HepG2 (cell line): Measurements from ENCODE around the gene KRT12. TPM values are rescaled to one million over a fixed set of nuclear protein-coding genes. Genes with fewer than 3 reads are reported as not detected.

Experiments
- CEBPG ChIP-seq: IDR thresholded peaks from 2 replicates; pipeline ENCODE4 v1.6.1; 2016
- CHCHD3 ChIP-seq: sonication (generic); formaldehyde crosslinking; IDR thresholded peaks from 2 replicates; pipeline ENCODE4 v1.8.0; 2022; ENCODE audit warnings: mild to moderate bottlenecking, missing genetic modification reagents, moderate library complexity
- FOXK1 ChIP-seq: sonication (generic); formaldehyde crosslinking; IDR thresholded peaks from 2 replicates; pipeline ENCODE4 v1.4.0; 2020; ENCODE audit warnings: low read depth, missing genetic modification reagents, borderline replicate concordance
- MEIS1 ChIP-seq: sonication (generic); formaldehyde crosslinking; IDR thresholded peaks from 2 replicates; pipeline ENCODE4 v1.9.0; 2021; ENCODE audit warnings: mild to moderate bottlenecking, missing genetic modification reagents, moderate library complexity, borderline replicate concordance
- MZF1 ChIP-seq: sonication (generic); formaldehyde crosslinking; IDR thresholded peaks from 2 replicates; pipeline ENCODE4 v1.8.1; 2023; ENCODE audit warnings: mild to moderate bottlenecking, missing genetic modification reagents, borderline replicate concordance
- NR2C2 ChIP-seq: sonication (generic); formaldehyde crosslinking; IDR thresholded peaks from 2 replicates; pipeline ENCODE4 v1.4.0; 2020; ENCODE audit warnings: missing genetic modification reagents, mild to moderate bottlenecking, moderate library complexity, borderline replicate concordance
- NR3C1 ChIP-seq: sonication (generic); formaldehyde crosslinking; IDR thresholded peaks from 2 replicates; pipeline ENCODE4 v1.4.0; 2020; ENCODE audit warnings: missing genetic modification reagents
- NRL ChIP-seq: sonication (generic); formaldehyde crosslinking; IDR thresholded peaks from 2 replicates; pipeline ENCODE4 v1.5.0; 2020; ENCODE audit warnings: missing genetic modification reagents, mild to moderate bottlenecking, moderate library complexity, borderline replicate concordance
- PRPF4 ChIP-seq: fragments of 200-400 bp; formaldehyde crosslinking; IDR thresholded peaks from 2 replicates; pipeline ENCODE4 v1.6.1; 2016; ENCODE audit warnings: low read length, low read depth; ENCODE audit not compliant: poor library complexity, severe bottlenecking
- RARA ChIP-seq: IDR thresholded peaks from 2 replicates; pipeline ENCODE4 v1.6.1; 2016; ENCODE audit warnings: missing genetic modification reagents, missing compliant biosample characterization
- ZNF713 ChIP-seq: sonication (generic); formaldehyde crosslinking; IDR thresholded peaks from 2 replicates; pipeline ENCODE4 v1.4.0; 2020; ENCODE audit warnings: mild to moderate bottlenecking, missing genetic modification reagents
- polyA plus RNA-seq, 8 experiments: library from polyadenylated mRNA; depleted of rRNA in 3 of 8; stranded (reverse) in 7 of 8; unstranded in 1 of 8; fragments of >200 nt; fragmentation: Illumina TruSeq in 4 of 8; extraction: Trizol in 4 of 8; gene quantifications; 2 replicates each; pipeline versions ENCODE4 v1.2.1 to v1.2.3, GENCODE V29; 2011 to 2016; ENCODE audit warnings: low read depth in 4 of 8, missing spikeins in 1 of 8, mixed read lengths in 1 of 8; ENCODE audit not compliant: insufficient read depth in 1 of 8
- total RNA-seq, 5 experiments: library from RNA; depleted of rRNA; stranded (reverse); fragments of >200 nt; fragmentation: Illumina TruSeq; extraction: Trizol; gene quantifications; 2 replicates each; pipeline ENCODE4 v1.2.3, GENCODE V29; 2016; ENCODE audit warnings: low read depth in 1 of 5
- TF ChIP-seq, protein P1 (sequence below): sonication (generic); formaldehyde crosslinking; IDR thresholded peaks from 2 replicates; pipeline ENCODE4 v1.5.0; 2020; ENCODE audit warnings: mild to moderate bottlenecking, missing genetic modification reagents
- TF ChIP-seq, protein P2 (sequence below): IDR thresholded peaks from 2 replicates; pipeline ENCODE4 v1.6.1; 2016; ENCODE audit warnings: mild to moderate bottlenecking
- TF ChIP-seq, protein P3 (sequence below): sonication (generic); formaldehyde crosslinking; IDR thresholded peaks from 2 replicates; pipeline ENCODE4 v1.8.1; 2023; ENCODE audit warnings: missing genetic modification reagents, mild to moderate bottlenecking, borderline replicate concordance
- TF ChIP-seq, protein P4 (sequence below): sonication (generic); formaldehyde crosslinking; IDR thresholded peaks from 2 replicates; pipeline ENCODE4 v1.4.0; 2020; ENCODE audit warnings: missing genetic modification reagents, borderline replicate concordance
- TF ChIP-seq, protein P5 (sequence below): sonication (generic); formaldehyde crosslinking; IDR thresholded peaks from 2 replicates; pipeline ENCODE4 v1.8.1; 2023; ENCODE audit warnings: missing genetic modification reagents, inconsistent platforms, borderline replicate concordance
- TF ChIP-seq, protein P6 (sequence below): IDR thresholded peaks from 2 replicates; pipeline ENCODE4 v1.6.1; 2016; ENCODE audit warnings: missing compliant biosample characterization, missing genetic modification reagents, borderline replicate concordance

KRT12 gene
- total and polyA plus RNA-seq, 2 of the 13 experiments (the other 11 are each of a cell fraction or from before 2014, with no cell fraction given): 0.07 to 0.09 TPM

DNA sequence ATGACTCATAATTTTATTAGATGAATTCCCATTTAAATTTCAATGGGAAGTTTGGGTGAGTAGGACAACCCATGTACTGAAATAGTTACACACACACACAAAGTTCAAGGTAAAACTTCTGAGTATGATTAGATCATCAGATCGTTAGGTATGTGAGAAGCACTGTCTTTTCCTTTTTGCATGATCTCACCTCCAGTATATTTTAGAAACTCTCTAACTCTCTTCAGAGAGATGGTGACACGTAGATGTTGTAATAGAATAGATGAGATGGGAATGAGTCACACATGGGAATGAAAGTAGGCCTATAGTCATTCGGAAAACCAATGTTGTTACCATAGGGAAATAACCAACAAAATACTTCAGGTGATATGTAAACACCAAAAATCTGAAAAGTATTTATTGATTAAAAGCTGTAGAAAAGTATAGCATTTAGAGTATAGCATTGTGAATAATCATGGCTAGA, 48.2 kb upstream of the KRT12 start (continued):
- no peak for TF ChIP-seq ZNF713 (CRISPR knock-in tag)
- TF ChIP-seq FOXK1 (CRISPR knock-in tag): 0 out of 2 replicates have a peak, but pooled peaks have one; percentile 54
- peak; percentile 69; the same call in 1 of the 2 replicates for TF ChIP-seq CEBPG
- TF ChIP-seq NR3C1 (CRISPR knock-in tag): no peak
- no peak for TF ChIP-seq NRL
- peak; percentile 93 for TF ChIP-seq RARA (CRISPR knock-in tag)
- no peak for TF ChIP-seq CHCHD3 (CRISPR knock-in tag)
- TF ChIP-seq, protein P1, sequence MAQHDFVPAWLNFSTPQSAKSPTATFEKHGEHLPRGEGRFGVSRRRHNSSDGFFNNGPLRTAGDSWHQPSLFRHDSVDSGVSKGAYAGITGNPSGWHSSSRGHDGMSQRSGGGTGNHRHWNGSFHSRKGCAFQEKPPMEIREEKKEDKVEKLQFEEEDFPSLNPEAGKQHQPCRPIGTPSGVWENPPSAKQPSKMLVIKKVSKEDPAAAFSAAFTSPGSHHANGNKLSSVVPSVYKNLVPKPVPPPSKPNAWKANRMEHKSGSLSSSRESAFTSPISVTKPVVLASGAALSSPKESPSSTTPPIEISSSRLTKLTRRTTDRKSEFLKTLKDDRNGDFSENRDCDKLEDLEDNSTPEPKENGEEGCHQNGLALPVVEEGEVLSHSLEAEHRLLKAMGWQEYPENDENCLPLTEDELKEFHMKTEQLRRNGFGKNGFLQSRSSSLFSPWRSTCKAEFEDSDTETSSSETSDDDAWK (CRISPR knock-in tag): no peak
- TF ChIP-seq, protein P2, sequence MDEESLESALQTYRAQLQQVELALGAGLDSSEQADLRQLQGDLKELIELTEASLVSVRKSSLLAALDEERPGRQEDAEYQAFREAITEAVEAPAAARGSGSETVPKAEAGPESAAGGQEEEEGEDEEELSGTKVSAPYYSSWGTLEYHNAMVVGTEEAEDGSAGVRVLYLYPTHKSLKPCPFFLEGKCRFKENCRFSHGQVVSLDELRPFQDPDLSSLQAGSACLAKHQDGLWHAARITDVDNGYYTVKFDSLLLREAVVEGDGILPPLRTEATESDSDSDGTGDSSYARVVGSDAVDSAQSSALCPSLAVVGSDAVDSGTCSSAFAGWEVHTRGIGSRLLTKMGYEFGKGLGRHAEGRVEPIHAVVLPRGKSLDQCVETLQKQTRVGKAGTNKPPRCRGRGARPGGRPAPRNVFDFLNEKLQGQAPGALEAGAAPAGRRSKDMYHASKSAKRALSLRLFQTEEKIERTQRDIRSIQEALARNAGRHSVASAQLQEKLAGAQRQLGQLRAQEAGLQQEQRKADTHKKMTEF (CRISPR knock-in tag): peak; percentile 75
- TF ChIP-seq MEIS1 (CRISPR knock-in tag): no peak
- TF ChIP-seq, protein P3, sequence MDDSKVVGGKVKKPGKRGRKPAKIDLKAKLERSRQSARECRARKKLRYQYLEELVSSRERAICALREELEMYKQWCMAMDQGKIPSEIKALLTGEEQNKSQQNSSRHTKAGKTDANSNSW (CRISPR knock-in tag): no peak
- no peak for TF ChIP-seq NR2C2 (CRISPR knock-in tag)
- TF ChIP-seq, protein P4, sequence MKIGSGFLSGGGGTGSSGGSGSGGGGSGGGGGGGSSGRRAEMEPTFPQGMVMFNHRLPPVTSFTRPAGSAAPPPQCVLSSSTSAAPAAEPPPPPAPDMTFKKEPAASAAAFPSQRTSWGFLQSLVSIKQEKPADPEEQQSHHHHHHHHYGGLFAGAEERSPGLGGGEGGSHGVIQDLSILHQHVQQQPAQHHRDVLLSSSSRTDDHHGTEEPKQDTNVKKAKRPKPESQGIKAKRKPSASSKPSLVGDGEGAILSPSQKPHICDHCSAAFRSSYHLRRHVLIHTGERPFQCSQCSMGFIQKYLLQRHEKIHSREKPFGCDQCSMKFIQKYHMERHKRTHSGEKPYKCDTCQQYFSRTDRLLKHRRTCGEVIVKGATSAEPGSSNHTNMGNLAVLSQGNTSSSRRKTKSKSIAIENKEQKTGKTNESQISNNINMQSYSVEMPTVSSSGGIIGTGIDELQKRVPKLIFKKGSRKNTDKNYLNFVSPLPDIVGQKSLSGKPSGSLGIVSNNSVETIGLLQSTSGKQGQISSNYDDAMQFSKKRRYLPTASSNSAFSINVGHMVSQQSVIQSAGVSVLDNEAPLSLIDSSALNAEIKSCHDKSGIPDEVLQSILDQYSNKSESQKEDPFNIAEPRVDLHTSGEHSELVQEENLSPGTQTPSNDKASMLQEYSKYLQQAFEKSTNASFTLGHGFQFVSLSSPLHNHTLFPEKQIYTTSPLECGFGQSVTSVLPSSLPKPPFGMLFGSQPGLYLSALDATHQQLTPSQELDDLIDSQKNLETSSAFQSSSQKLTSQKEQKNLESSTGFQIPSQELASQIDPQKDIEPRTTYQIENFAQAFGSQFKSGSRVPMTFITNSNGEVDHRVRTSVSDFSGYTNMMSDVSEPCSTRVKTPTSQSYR (CRISPR knock-in tag): no peak
- no peak for TF ChIP-seq PRPF4
- TF ChIP-seq, protein P5, sequence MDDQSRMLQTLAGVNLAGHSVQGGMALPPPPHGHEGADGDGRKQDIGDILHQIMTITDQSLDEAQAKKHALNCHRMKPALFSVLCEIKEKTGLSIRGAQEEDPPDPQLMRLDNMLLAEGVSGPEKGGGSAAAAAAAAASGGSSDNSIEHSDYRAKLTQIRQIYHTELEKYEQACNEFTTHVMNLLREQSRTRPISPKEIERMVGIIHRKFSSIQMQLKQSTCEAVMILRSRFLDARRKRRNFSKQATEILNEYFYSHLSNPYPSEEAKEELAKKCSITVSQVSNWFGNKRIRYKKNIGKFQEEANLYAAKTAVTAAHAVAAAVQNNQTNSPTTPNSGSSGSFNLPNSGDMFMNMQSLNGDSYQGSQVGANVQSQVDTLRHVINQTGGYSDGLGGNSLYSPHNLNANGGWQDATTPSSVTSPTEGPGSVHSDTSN (CRISPR knock-in tag): no peak
- TF ChIP-seq MZF1 (CRISPR knock-in tag): no peak
- TF ChIP-seq, protein P6, sequence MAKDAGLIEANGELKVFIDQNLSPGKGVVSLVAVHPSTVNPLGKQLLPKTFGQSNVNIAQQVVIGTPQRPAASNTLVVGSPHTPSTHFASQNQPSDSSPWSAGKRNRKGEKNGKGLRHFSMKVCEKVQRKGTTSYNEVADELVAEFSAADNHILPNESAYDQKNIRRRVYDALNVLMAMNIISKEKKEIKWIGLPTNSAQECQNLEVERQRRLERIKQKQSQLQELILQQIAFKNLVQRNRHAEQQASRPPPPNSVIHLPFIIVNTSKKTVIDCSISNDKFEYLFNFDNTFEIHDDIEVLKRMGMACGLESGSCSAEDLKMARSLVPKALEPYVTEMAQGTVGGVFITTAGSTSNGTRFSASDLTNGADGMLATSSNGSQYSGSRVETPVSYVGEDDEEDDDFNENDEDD (CRISPR knock-in tag): no peak
